ENCODE results near the gene PRRC2C.

The PRRC2C gene

DNA sequence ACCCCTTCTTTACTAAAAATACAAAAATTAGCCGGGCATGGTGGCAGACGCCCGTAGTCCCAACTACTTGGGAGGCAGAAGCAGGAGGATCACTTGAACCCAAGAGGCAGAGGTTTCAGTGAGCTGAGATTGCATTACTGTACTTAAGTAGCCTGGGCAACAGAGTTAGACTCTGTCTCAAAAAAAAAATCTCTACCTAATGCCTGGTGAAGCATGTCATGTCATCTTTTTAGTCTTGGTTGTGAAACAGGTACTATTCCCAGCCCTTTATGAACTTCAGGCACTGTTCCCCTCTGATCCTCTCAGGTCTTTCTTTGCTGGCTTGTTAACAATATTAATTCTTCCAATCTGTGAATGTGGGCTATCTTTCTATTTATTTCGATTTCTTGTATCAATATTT lies 22.1 kb downstream of the PRRC2C start:
- H3K9me3 ChIP-seq, result no peaks in the 10 kb centered on the region
- H3K4me1 ChIP-seq, result no peaks in the 10 kb centered on the region; the same call in 1 of the 2 replicates
- peaks cover 6% of the 10 kb centered on the region for H3K36me3 ChIP-seq
- H3K4me3 ChIP-seq (ENCODE audit: low read depth, low read length), result no peak overlapping the region
- TF ChIP-seq, protein P1, sequence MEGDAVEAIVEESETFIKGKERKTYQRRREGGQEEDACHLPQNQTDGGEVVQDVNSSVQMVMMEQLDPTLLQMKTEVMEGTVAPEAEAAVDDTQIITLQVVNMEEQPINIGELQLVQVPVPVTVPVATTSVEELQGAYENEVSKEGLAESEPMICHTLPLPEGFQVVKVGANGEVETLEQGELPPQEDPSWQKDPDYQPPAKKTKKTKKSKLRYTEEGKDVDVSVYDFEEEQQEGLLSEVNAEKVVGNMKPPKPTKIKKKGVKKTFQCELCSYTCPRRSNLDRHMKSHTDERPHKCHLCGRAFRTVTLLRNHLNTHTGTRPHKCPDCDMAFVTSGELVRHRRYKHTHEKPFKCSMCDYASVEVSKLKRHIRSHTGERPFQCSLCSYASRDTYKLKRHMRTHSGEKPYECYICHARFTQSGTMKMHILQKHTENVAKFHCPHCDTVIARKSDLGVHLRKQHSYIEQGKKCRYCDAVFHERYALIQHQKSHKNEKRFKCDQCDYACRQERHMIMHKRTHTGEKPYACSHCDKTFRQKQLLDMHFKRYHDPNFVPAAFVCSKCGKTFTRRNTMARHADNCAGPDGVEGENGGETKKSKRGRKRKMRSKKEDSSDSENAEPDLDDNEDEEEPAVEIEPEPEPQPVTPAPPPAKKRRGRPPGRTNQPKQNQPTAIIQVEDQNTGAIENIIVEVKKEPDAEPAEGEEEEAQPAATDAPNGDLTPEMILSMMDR (IDR thresholded peaks at IDR 0.05; ENCODE audit: low read depth, low read length), result no peak
- no peaks in the 10 kb centered on the region for H3K27me3 ChIP-seq
- no peak for DNase-seq

DNA sequence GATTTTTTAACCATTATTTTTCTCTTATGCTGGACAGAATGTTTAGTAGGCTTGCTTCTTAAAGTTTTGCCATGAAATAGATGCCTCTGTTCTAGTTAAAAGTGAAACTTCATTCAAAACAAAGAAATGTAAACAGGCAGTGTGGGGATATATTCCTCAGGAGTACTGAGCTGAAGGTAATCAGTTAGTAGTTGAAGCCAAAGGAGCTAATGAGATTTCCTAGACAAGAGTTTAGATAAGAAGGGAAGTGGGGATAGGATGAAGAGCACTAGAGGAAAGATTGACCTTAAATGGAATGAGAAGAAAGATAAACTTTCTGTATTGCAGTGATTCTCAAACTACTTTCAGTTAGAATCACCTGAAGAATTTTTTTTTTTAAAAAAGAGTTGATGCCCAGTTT lies 23.9 kb downstream of the PRRC2C start:
- TF ChIP-seq, protein P1 (IDR thresholded peaks at IDR 0.05; ENCODE audit: low read depth, low read length), result no peak
- no peaks in the 10 kb centered on the region for H3K27me3 ChIP-seq
- peaks cover 10% of the 10 kb centered on the region for H3K36me3 ChIP-seq
- no peaks in the 10 kb centered on the region; the same call in 1 of the 2 replicates for H3K4me1 ChIP-seq
- no peak for DNase-seq
- H3K4me3 ChIP-seq (ENCODE audit: low read depth, low read length), result no peak overlapping the region
- H3K9me3 ChIP-seq, result no peaks in the 10 kb centered on the region

DNA sequence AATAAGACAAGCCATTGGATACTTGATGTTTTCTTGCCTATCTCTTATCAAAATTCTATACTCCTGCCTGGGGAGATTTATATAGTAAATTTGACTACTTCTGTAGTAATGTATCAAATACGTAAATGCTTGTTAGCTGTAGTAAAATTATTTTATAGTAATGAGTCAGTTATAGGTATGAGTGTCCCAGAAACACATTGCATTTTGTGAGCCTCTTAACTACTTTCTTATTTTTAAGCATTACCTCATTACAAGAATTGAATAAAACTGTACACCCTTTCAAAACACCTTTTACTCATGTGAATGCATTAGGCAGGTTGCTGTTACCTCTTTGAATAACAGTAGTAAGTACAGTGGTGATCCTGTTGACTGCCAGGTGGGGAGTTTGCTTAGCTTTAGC lies 28.4 kb downstream of the PRRC2C start:
- TF ChIP-seq, protein P1 (IDR thresholded peaks at IDR 0.05; ENCODE audit: low read depth, low read length), result no peak
- Histone ChIP-seq H3K4me3 (ENCODE audit: low read depth, low read length) (no peak overlapping the region), H3K36me3 (peaks cover 48% of the 10 kb centered on the region), H3K4me1 (no peaks in the 10 kb centered on the region; the same call in 1 of the 2 replicates), H3K9me3 (no peaks in the 10 kb centered on the region), H3K27me3 (no peaks in the 10 kb centered on the region)
- DNase-seq, result no peak

DNA sequence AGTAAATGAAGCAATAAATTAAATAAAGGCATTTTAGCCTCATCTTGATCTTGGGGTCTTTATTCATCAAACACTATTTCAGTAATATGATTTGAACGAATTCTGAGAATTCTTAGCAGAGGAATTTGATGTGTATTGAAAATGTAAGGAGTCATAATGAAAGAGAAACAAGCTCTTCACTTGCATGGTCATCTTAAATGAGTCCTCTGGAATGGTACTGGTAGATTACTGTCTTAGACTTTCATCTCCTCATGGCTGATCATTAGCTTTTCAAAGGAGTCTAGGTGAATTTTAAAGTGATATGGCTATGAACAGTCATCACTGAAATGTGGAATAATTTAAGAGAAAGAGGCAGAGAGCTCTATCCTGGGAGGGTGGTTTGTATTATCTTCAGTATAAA lies 30.0 kb downstream of the PRRC2C start:
- Histone ChIP-seq H3K27me3 (no peaks in the 10 kb centered on the region), H3K4me1 (no peaks in the 10 kb centered on the region; the same call in 1 of the 2 replicates), H3K36me3 (peaks cover 63% of the 10 kb centered on the region), H3K9me3 (no peaks in the 10 kb centered on the region), H3K4me3 (ENCODE audit: low read depth, low read length) (no peak overlapping the region)
- no peak for DNase-seq
- TF ChIP-seq, protein P1 (IDR thresholded peaks at IDR 0.05; ENCODE audit: low read depth, low read length), result no peak

DNA sequence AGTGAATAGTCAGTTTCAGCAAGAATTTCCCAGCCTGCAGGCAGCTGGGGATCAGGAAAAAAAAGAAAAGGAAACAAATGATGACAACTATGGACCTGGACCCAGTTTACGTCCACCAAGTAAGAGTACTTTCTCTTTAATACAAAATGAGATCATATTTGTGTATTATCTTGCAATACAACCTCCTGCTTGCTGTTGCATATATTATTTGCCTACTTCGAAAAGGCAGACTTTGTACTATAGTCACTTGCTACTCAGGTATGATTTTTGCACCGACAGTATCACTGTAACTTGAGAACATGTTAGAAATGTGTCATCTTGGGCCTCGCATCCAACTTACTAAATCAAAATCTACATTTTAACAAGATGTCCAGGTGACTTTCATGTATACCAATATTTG lies 30.4 kb downstream of the PRRC2C start:
- TF ChIP-seq, protein P1 (IDR thresholded peaks at IDR 0.05; ENCODE audit: low read depth, low read length), result no peak
- no peak for DNase-seq
- no peaks in the 10 kb centered on the region for H3K27me3 ChIP-seq
- no peaks in the 10 kb centered on the region for H3K9me3 ChIP-seq
- H3K4me1 ChIP-seq, result no peaks in the 10 kb centered on the region; the same call in 1 of the 2 replicates
- peaks cover 65% of the 10 kb centered on the region for H3K36me3 ChIP-seq
- H3K4me3 ChIP-seq (ENCODE audit: low read depth, low read length), result no peak overlapping the region

DNA sequence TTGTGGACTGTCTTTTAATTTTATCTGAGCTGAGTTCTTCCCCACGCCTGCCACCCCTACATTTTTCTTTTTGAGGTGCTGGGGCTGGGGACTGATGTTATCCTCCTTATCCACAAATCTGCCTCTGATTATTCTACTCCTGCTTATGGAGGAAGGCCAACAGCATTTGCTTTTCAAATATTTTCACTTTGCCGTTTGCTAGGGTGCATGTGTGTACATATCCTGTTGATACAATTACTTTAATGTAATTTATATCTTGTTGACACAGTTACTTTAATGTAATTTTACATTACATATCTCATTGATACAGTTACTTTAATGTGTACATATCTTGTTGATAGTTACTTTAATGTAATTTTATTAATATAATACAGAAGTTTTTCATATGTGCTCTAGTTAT lies 36.2 kb downstream of the PRRC2C start:
- no peak for DNase-seq
- Histone ChIP-seq H3K4me1 (no peaks in the 10 kb centered on the region), H3K36me3 (peaks cover 84% of the 10 kb centered on the region), H3K9me3 (no peaks in the 10 kb centered on the region), H3K27me3 (no peaks in the 10 kb centered on the region), H3K4me3 (ENCODE audit: low read depth, low read length) (no peak overlapping the region)
- TF ChIP-seq, protein P1 (IDR thresholded peaks at IDR 0.05; ENCODE audit: low read depth, low read length), result no peak

Measured in BE2C (cell line).